GM21529 (cell line): ENCODE results near the gene CRLF1.

ENCODE experiments used
- ATAC-seq: cut with Tn5 transposase; IDR thresholded peaks from one replicate; pipeline ENCODE4 v1.9.1; 2021; ENCODE audit not compliant: unreplicated experiment

The CRLF1 gene

DNA sequence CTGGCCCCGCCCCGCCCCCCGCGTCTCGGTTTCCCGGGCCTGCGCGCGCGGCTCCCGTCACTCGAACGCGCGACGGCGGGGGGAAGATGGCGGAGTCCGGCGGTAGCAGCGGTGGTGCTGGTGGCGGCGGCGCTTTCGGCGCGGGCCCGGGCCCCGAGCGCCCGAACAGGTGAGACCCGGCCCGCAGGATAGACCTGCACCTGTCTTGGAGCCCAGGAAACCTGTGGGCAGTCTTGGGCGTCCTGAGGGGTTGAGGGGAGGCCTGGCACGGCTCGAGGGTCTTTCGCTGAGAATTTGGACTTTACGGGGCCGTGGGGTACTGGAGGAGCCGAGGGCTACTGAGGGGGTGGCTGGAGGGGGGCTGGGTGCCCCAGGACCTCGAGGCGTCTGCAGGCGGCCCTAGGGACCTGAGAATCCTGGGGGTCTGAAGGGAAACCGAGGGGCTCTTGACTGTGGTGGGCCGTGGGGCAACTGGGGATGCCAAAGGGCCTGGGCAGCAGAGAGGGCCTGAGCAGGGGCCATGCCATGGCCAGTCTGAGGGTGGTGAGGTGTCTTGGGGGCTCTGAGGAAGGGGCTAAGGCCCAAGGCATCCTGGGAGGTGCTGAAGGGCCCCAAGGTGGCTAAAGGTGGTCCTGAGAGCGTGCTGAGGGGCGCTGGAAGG lies 30.5 kb upstream of the CRLF1 start, which contains the start of gene KLHL26:
Gene KLHL26, plus strand, starts transcription at position 60 of the 661 bp plus-strand sequence. Its CDS starts 27 bp downstream, at position 87.
- ATAC-seq = no peak

DNA sequence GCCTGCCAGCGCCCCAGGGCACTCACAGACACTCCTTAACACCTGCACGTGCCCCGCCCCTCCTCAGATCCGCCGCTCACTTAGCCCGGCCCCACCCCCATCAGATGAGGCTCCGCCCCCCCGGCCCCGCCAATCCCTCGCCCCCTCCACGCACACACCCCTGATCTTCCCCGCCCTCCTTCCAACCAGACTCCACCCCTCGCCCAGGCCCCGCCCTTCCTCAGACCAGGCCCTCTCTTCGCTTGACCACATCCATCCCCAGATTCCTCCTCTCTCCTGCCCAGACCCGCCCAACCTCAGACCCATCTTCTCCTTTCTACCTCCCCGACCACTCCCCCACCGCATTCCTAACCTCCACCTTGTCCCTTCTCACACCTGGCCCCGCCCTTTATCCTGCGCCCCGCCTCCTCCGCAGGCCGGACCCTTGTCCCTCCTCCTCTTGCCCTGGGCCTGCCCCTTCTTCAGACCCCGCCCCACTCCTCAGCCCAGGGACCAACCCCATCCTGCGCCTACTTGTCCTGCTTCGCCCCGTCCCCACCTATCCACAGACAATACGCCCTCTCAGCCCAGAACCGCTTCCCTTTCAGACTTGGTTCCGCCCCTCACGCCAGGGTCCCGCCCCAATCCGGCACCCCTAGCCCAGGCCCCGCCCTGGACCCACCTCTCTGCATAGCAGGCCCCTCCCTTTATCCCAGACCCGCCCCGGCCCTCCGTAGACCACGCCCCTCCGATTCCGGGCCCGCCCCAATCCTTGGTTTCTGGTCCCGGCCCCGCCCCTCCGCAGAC lies 29.8 kb upstream of the CRLF1 start:
- ATAC-seq = peak; percentile 77

DNA sequence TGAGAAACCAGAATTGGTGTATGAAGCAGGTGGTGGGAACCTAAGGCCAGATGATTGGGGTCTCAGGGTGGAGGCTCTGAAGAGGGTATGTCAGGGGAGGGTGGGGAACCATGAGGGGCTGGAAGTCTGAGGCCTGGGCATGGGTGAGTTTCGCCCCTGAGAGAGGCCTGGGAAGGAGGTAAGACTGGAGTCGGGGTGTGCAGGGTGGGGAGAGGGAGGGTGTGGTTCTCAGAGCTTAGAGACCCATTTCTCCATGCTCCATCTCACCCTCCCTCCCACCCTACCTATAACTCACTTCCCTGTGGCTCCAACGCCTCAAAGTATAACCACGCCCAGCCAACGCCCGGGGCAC lies 29.2 kb upstream of the CRLF1 start:
- ATAC-seq = no peak

DNA sequence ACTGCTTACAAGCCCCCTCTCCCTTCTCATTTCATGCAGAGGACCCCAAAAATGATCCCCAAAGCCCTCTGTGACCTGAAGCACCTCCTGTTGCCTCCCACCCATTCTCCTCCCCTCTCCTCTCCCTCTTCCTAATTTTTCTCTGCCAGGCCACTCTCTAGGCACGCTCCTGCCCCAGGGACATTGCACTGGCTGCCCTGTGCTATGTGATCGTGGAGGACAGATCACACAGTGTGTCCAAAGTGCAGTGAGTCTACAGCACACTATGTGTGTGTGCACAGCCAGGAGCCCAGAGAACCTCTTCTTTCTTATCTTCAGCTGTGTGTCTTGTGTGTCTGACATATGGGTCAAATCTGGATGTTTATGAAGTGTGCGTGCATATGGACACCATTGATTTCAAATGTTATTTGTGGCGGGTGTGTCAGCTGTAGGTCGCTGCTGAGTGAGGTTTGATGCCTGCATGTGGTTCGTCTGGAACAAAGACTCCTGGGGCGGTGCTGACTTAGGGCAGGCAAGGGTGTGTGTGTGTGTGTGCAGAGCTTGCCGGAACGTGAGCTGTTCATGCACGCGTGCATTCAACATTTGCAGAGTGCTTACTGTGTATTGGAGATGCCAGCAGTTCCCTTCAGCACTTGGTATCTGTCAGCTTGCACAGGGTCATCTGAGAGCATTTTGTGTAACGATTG lies 28.2 kb upstream of the CRLF1 start:
- no peak for ATAC-seq

DNA sequence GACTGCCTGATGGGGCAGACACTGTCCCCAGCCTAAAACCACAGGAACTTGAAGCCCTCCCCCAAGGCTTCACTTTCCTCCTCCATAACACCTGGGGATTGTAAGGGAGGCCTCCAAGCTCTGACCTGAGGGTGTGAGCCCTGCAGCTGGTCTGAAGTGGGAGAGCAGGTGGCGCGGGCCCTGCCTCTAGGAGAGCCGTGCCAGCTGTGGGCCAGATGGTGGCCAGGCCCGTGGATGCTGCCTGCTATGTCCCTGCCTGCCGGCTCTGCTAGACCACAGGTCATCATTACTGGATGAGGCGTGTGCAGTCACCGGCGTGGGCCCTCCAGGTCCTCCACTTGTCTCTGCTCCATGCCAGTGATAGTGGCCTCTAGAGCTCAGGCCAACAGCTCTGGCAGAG lies 26.7 kb upstream of the CRLF1 start:
- ATAC-seq = no peak

DNA sequence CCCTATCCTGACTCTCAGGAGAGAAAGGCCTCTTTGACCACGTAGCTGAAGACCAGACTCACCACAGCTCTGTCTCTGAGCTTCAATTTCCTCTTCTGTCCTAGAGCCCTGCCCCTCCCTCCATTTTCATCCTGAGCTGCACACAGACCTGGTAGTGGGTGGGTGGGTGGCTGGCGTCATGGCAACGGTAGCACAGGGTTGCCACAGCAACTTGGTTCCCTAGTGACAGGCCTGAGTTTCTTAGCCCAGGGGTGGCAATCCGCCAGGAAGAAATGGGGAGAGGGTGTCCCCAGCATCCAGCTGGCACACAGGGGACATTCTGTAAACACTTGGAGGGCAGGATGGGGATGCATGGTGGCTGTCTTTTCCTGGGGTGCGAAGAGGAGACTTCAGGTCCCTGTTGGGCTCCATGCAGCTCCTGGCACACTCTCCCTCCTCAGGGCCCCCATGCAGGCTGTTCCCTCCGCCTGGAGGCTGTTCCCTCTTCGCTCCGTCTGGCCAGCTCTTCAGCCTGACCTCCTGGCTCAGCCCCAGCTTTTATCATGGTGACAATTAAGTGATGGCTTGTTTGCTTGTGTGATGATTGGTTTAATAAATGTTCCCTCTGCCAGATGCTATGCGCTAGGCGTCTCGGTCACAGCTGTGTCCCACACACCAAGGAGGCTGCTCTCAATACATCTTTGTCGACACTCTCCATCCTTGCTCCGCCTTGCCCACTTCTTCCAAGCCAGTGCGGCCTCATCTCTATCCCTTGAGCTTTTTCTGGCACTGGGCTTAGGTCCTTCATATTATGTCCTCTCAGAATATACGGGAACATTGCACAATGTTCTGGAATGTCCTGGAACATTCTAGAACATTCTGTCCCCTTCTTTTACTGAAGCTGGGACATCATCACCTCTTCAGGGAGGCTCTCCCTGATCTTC lies 22.8 kb upstream of the CRLF1 start:
- no peak for ATAC-seq

DNA sequence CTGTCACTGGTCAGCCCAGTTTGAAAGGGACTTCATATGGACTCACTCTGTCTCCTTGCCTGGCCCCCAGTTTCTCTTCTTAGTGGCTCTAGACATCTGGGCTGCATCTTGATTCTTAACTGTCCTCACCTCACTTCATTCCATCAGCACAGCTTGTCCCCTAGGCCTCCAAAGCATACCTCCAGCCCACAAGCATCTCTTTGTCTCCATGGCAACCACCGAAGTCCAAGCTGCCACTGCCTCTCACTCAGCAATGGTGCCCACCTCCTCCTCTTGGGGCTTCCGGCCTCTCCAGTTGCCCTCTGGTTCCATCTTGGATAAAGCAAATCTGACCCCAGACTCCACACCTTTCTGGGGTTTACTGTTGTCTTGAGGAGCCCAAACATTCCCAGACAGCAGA lies 20.3 kb upstream of the CRLF1 start:
- ATAC-seq = no peak

DNA sequence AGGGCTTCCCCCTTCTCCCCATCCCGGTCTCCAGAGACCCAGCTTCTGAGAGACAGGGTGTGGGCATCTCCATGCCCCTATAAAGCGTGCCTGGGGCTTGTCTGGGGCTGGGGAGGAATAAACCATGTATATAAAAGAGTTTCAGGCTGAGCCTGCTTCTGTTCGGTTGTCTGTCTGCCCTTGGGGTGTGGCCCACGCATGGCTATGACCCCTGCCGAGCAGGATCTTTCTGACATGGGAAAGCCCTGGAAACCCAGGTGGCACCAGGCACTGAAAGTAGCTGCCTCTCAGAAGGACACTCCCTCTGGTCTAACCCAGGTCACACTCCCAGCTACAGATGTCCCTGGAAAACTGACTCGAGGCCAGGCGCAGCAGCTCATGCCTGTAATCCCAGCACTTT lies 14.3 kb upstream of the CRLF1 start:
- ATAC-seq = no peak

DNA sequence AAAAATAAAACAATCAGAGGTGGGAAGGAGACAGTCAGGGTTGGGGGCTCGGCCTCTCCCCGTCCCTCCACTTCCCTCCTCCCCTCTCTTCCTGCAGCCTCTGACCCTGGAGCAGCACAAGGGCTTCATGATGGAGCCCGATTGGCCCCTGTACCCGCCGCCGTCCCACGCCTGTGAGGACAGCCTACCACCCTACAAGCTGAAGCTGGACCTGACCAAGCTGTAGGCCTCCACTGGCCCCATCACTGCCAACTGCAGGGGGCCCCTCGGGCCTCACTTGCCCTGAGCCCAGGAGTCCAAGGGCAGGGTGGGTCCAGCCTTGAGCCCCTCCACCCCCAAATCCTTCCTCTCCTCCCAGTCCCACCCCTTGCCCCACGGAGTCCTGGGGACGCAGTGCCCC lies 13.7 kb upstream of the CRLF1 start:
- no peak for ATAC-seq

DNA sequence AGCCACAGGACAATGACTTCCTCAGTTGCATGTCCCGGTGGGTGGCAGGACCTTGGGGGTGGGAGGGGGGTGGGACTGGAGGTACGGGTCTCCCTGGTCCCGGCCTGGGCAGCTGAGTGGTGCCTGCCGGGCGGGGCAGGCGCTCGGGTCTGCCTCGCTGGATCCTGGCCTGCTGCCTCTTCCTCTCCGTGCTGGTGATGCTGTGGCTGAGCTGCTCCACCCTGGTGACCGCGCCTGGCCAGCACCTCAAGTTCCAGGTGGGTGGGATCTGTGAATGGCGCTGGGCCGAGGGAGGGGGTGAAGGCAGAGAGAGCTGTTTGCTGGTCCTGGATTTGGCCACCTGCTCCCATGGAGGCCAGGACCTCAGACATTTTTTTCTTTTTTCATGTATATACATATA lies 11.6 kb upstream of the CRLF1 start:
- ATAC-seq = no peak

DNA sequence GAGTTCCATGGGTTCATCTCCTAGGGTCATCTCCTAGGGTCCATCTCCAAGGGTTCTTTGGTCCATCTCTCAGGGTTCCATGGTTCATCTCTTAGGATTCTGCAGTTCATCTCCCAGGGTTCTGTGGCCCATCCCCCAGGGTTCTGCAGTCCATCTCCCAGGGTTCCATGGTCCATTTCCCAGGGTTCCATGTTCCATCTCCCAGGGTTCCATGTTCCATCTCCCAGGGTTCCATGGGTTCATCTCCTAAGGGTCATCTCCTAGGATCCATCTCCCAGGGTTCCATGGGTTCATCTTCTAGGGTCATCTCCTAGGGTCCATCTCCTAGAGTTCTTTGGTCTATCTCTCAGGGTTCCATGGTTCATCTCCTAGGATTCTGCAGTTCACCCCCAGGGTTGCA lies 11.0 kb upstream of the CRLF1 start:
- ATAC-seq = no peak

DNA sequence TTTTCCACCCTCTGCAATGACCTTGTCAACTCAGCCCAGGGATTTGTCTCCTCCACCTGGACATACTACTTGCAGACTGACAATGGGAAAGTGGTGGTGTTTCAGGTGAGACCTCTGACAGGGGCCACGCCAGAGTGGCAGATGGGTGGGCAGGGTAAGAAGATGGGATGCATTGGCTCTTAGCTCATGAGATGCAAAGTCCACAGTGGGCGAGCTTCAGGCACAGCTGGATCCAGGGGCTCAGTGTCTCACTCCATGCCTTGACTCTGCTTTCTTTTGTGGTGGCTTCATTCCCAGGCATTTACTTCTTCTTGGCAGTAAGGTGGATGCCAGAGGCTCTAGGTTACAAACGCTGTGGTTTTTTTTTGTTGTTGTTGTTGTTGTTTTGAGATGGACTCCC lies 9.4 kb upstream of the CRLF1 start:
- no peak for ATAC-seq

DNA sequence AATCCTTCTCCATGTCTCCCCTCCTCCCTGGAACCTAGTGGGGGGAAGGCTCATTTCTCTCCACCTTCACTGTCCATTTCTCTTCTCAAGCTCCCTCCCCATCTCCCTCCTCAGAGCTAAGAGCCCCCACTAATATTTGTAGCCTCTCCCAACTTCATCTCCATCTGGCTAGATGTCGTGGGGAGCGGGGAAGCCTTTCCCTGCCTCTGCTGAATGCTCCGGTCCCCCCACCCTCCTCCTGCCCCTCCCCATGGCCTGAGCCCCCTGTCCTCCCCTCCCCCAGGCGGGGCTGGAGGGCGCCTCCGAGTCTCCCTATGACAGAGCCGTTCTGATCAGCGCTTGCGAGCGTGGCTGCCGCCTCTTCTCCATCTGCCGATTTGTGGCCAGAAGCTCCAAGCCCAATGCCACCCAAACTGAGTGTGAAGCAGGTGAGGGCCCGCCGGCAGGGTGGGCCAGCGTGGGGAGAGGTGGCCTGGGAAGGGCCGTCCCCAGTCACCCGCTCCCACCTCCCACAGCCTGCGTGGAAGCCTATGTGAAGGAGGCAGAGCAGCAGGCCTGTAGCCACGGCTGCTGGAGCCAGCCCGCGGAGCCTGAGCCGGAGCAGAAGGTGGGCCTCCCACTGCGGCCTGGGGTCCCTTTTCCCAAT lies 7.1 kb upstream of the CRLF1 start:
- no peak for ATAC-seq

DNA sequence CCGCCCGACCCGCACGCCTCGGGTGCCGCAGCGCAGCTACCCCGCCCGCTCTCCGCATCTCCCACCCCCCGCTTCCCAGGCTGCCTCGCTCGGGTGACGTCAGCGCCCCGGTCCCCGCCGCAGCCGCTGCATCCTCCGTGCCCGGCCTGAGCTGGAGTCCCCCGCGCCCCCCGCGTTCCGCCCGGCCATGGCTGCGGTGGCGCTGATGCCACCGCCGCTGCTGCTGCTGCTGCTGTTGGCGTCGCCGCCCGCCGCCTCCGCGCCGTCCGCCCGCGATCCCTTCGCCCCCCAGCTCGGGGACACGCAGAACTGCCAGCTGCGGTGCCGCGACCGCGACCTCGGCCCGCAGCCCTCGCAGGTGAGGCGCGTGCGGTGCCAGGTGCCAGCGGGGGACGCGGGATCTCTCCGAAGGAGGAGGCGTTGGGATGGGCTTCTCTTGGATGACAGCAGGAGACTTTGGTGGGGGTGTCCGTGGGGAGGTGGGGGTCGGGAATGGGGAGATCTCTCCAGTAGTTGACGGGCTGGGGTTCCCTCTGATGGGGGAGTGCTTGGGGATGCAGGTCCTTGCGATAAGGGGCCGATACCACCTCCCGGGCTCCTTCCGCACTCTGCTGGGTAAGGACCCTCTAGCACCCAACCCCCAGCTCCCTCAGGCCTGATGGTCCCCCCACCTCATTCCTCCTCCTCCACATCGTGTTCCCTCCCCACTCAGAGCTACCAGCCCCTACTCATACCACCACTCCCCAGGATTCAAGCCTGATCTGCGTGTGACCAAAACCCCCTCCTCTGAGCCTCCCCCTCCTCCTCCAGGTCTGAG lies 6.4 kb upstream of the CRLF1 start, which contains the start of gene TMEM59L:
Gene TMEM59L, plus strand, starts transcription at position 99 of the 817 bp plus-strand sequence. Its CDS starts 89 bp downstream, at position 188.
- no peak for ATAC-seq

DNA sequence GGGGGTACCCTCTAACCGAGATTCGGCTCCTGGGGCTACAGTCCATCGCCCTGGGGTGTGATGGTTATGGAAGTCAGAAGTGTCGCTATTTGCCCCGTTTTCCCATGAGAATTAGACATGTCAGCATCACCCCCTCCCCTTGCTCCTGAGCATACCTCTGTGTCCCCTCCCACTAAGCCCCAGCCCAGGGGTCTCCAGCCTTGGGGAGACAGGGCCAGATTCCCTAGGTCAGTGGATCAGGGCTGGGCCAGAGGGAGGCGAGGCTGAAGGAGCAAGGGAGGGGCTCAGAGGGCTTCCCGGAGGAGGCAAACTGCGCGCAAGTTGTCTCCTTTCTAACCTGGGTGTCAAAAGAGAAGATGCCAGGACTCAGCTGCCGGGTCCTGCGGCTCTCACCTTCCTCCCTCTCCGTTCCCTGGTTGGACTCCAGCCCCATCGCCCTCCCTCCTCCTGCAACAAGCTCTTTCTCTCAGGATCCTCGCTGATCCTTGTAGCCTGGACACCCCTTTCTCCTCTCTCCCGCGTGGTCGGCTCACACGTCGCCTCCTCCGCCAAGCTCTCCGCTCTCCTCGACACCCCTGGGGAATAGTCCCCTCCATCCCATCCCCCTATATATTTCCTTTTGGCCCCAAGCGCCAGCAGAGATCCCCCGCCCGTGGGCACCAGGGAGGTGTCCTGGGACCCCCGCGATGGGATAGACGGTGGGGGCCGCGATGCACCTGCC lies 5.6 kb upstream of the CRLF1 start:
- no peak for ATAC-seq

DNA sequence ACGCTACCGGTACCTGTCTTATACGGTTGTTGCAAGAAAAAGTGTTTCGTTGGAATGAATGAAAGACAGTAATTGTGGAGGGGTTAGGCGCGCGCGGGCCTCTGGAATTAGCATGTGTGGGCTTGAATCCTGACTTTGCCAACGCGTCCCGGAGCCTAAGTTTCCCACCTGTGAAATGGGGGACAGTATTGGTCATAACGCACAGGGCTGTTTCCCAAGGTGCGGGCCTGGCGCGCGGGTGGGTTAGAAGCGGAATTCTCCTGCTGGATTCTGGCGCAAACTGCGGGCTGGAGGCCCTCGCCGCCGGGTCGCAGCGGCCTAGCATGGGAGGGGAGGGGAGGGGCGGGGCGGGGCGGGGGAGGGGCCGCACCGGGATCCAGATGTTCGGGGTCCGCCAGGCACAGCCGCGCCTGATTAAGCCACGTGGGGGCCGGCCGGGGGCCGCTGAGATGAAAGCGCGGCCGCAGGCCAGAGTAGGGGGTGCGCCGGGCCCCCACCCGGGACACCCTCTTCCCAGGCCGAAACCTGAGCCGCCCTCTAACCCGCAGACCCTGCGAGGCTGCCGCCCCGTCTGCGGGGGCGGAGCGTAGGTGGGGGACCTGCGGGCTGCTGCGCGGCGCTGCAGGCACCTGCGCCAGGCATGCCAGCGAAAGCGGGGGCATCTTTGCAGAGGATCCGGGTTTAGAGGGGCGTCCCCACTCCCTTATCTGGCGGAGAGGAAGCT lies 4.9 kb upstream of the CRLF1 start:
- ATAC-seq = no peak

DNA sequence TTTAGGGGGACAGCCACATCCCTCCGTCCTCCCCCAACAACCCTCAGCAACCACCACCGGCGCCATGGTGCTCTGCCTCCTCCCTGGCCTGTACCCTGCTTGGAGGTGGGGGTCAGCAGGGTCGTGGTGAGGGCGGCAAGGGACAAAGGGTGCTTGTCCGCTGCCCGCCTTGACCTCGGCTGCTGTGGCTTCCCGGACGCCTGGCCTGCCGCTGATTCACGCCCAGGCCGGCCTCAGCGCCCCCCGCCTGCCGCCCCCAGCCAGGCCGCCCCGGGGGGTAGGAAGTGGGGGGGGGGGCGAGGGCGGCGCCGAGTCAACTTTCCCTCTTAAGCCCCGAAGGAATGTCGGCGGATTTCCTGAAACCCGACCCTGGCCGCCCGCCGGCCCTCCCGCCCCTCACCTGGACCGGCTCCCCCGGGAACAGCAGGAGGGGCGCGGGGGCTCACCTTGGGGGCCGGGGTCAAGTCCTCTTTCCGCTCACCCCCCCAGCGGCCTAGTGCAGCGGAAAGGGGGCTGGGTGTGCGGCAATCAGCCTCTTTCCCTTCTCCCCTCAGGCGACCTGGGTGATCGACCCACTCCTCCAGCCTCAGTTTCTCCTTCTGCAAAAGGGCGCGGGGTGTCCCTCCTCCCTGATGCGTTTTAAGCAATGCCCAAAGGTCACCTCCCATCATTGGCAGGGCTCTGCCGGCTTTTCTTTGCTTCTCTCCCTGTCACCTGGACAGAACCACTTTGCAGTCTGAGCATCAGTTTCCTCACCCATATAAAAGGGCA lies 4.1 kb upstream of the CRLF1 start:
- no peak for ATAC-seq

DNA sequence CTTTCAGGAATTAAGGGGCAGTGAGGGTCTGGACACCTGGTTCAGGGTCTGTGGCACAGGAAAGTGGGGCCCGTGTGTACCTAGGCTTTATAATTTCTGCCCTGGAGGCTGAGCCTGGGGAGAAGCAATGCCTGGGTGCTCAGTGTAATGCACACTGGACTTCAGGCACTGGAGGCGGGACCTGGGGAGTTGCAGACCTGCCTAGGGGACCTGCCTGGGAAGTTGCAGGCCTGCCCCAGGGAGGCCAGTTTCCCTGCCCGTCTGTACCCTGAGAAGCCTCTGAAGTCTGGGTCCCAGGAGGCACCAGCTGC lies 3.6 kb upstream of the CRLF1 start:
- no peak for ATAC-seq
